HG03097 (cell line): ENCODE data around the gene NSUN7.

Experiments used
- ATAC-seq: cut with Tn5 transposase; IDR thresholded peaks from one replicate; pipeline ENCODE4 v1.9.1; 2021; ENCODE audit not compliant: unreplicated experiment, low FRiP score

The NSUN7 gene

GRCh38 chr4:40733752-40734151 is 16.0 kb upstream of the NSUN7 start:
- ATAC-seq, result no peak

- ATAC-seq, result no peak
These were observed 15.3 kb upstream of the NSUN7 start for GRCh38 chr4:40734497-40734896.

- no peak for ATAC-seq
These were observed 12.8 kb upstream of the NSUN7 start for GRCh38 chr4:40736910-40737309.

- no peak for ATAC-seq
These were observed 11.9 kb upstream of the NSUN7 start for GRCh38 chr4:40737879-40738278.

GRCh38 chr4:40739347-40739746 is 10.4 kb upstream of the NSUN7 start:
- ATAC-seq, result no peak

- ATAC-seq, result no peak
These were observed 5.5 kb upstream of the NSUN7 start for GRCh38 chr4:40744218-40744617.

- ATAC-seq, result no peak
These were observed 4.3 kb upstream of the NSUN7 start for GRCh38 chr4:40745285-40745984.

GRCh38 chr4:40747207-40747835 is 2.4 kb upstream of the NSUN7 start:
- no peak for ATAC-seq

- ATAC-seq, result no peak
These were observed 905 bp downstream of the NSUN7 start for GRCh38 chr4:40750461-40751258.

GRCh38 chr4:40755616-40756015 is 5.9 kb downstream of the NSUN7 start:
- no peak for ATAC-seq

- ATAC-seq, result peak; percentile 99
These were observed 13.5 kb downstream of the NSUN7 start for GRCh38 chr4:40763228-40763716.

GRCh38 chr4:40769266-40769665 is 19.5 kb downstream of the NSUN7 start:
- ATAC-seq, result no peak

- no peak for ATAC-seq
These were observed 28.3 kb downstream of the NSUN7 start for GRCh38 chr4:40778090-40778489.

- no peak for ATAC-seq
These were observed 33.1 kb downstream of the NSUN7 start for GRCh38 chr4:40782876-40783275.

- ATAC-seq, result no peak
These were observed 36.0 kb downstream of the NSUN7 start for GRCh38 chr4:40785727-40786126.

GRCh38 chr4:40788331-40788730 is 38.6 kb downstream of the NSUN7 start:
- ATAC-seq, result no peak

- ATAC-seq, result no peak
These were observed 39.3 kb downstream of the NSUN7 start for GRCh38 chr4:40789031-40789430.

GRCh38 chr4:40789771-40790170 is 40.0 kb downstream of the NSUN7 start:
- ATAC-seq, result no peak

- ATAC-seq, result peak; percentile 89
These were observed 50.3 kb downstream of the NSUN7 start for GRCh38 chr4:40800064-40800463.

GRCh38 chr4:40804598-40804997 is 54.8 kb downstream of the NSUN7 start:
- no peak for ATAC-seq

GRCh38 chr4:40808926-40809457 is 59.2 kb downstream of the NSUN7 start:
- no peak for ATAC-seq
